Gastrocnemius medialis (tissue), 4 donors: ENCODE measurements around the gene BRD8. TPM values are rescaled to one million over a fixed set of nuclear protein-coding genes. Genes with fewer than 3 reads are reported as not detected.
"Not testable (repeated sequence)": the region's sequence is repeated elsewhere in the genome, so short reads cannot be mapped to it uniquely, and the experiment has no call there.

Experiments
- ATAC-seq, 2 donors: fragments of 150-250 bp; one replicate each; pipeline ENCODE4 v1.9.1; 2016
- DNase-seq, 2 donors: peaks; one replicate each; pipeline ENCODE4 v3.0.0-alpha.2; 2019
- H3K27ac ChIP-seq, 4 donors: fragments of 200-600 bp; sonication (generic); 1 replicate in 1 of 4; 2 replicates in 3 of 4; pipeline ENCODE4 v1.5.1; 2016 to 2018; ENCODE audit warnings: mild to moderate bottlenecking in 2 of 4, moderate library complexity in 1 of 4
- H3K27me3 ChIP-seq, 3 donors: fragments of 200-600 bp; sonication (generic) in 2 of 3; 1 replicate in 1 of 3; 2 replicates in 2 of 3; pipeline versions ENCODE4 v1.5.1 to v1.6.0; 2016 to 2019; ENCODE audit warnings: mild to moderate bottlenecking in 1 of 3, moderate library complexity in 1 of 3
- H3K36me3 ChIP-seq, 2 donors: fragments of 200-600 bp; sonication (generic) in 1 of 2; one replicate each; pipeline ENCODE4 v1.5.1; 2017 to 2018
- H3K4me1 ChIP-seq, 2 donors: fragments of 200-600 bp; sonication (generic) in 1 of 2; one replicate each; pipeline ENCODE4 v1.5.1; 2016 to 2017; ENCODE audit warnings: mild to moderate bottlenecking in 2 of 2
- H3K4me3 ChIP-seq, 4 donors: fragments of 200-600 bp; sonication (generic) in 3 of 4; 1 replicate in 1 of 4; 2 replicates in 3 of 4; pipeline ENCODE4 v1.5.1; 2016 to 2019; ENCODE audit warnings: mild to moderate bottlenecking in 2 of 4
- H3K9me3 ChIP-seq, 3 donors: fragments of 200-600 bp; sonication (generic) in 2 of 3; 1 replicate in 1 of 3; 2 replicates in 2 of 3; pipeline ENCODE4 v1.5.1; 2016 to 2019
- CTCF ChIP-seq, 5 experiments: fragments of 450-650 bp in 3 of 5; fragments of 200-600 bp in 2 of 5; sonication (generic) in 2 of 5; IDR thresholded peaks in 4 of 5; conservative IDR thresholded peaks in 1 of 5; 1 replicate in 4 of 5; 2 replicates in 1 of 5; pipeline ENCODE4 v1.5.1; 2016 to 2019; ENCODE audit warnings: antibody characterized with exemption in 5 of 5, mild to moderate bottlenecking in 3 of 5, moderate library complexity in 3 of 5
- POLR2A ChIP-seq, 2 donors: fragments of 450-650 bp; IDR thresholded peaks; one replicate each; pipeline ENCODE4 v1.6.1; 2017; ENCODE audit warnings: antibody characterized with exemption in 2 of 2, mild to moderate bottlenecking in 2 of 2, moderate library complexity in 2 of 2
- in situ Hi-C, 4 donors: fragments of 200-750 bp; cut with MboI; loops; one replicate each; pipeline versions ENCODE4 v1.15.0 to v1.8.0; 2017; ENCODE audit warnings: low sequenced_read_pairs in 4 of 4
- intact Hi-C: fragments of 100-400 bp; cut with DNase I; formaldehyde crosslinking; loops from one replicate; pipeline ENCODE4 v1.15.1; 2023; ENCODE audit warnings: low total_unique reads
- total RNA-seq, 4 donors: library from RNA; depleted of rRNA; stranded (reverse); fragments of >200 nt; gene quantifications; one replicate each; pipeline versions ENCODE4 v1.1.0 to v1.2.3, GENCODE V29; 2016

Gene BRD8
- total RNA-seq, 4 donors from 2014 or later: 20.2 to 28.0 (median 24.1) TPM

GRCh38 chr5:138169124-138169523, 9.3 kb downstream of the BRD8 start:
- ATAC-seq (no peak), DNase-seq (no peak)
- Histone ChIP-seq H3K4me3 (no peak overlapping the region), H3K4me1 (no peaks in the 10 kb centered on the region), H3K36me3 (peaks cover 25 to 96% of the 10 kb centered on the region in 2 donors), H3K27ac (no peak overlapping the region), H3K9me3 (no peaks in the 10 kb centered on the region), H3K27me3 (no peaks in the 10 kb centered on the region)
- TF ChIP-seq POLR2A (IDR thresholded peaks at IDR 0.05) (no peak), CTCF (IDR thresholded peaks at IDR 0.05 in 4 of 5, conservative IDR thresholded peaks at IDR 0.05 in 1 of 5) (no peak)
- intact Hi-C loops (no loop called here), in situ Hi-C loops (no loop called here)

- H3K27ac ChIP-seq: no peak overlapping the region
- in situ Hi-C loops (no loop called here), intact Hi-C loops (no loop called here)
- no peaks in the 10 kb centered on the region for H3K27me3 ChIP-seq
- H3K4me1 ChIP-seq: no peaks in the 10 kb centered on the region
- H3K9me3 ChIP-seq: no peaks in the 10 kb centered on the region
- TF ChIP-seq CTCF (IDR thresholded peaks at IDR 0.05 in 4 of 5, conservative IDR thresholded peaks at IDR 0.05 in 1 of 5) (no peak), POLR2A (IDR thresholded peaks at IDR 0.05) (no peak)
- no peak for ATAC-seq
- peaks cover 8 to 100% of the 10 kb centered on the region in 2 donors for H3K36me3 ChIP-seq
- DNase-seq: no peak
- H3K4me3 ChIP-seq: no peak overlapping the region
Measured at GRCh38 chr5:138163721-138164120, 14.7 kb downstream of the BRD8 start.

- H3K36me3 ChIP-seq: peaks cover 3 to 99% of the 10 kb centered on the region in 2 donors
- no peak for ATAC-seq
- TF ChIP-seq POLR2A (IDR thresholded peaks at IDR 0.05) (no peak), CTCF (IDR thresholded peaks at IDR 0.05 in 4 of 5, conservative IDR thresholded peaks at IDR 0.05 in 1 of 5) (no peak)
Measured at GRCh38 chr5:138160706-138161105, 17.7 kb downstream of the BRD8 start.

GRCh38 chr5:138159666-138160065, 18.8 kb downstream of the BRD8 start:
- TF ChIP-seq POLR2A (IDR thresholded peaks at IDR 0.05) (no peak), CTCF (IDR thresholded peaks at IDR 0.05 in 4 of 5, conservative IDR thresholded peaks at IDR 0.05 in 1 of 5) (no peak)
- Histone ChIP-seq H3K4me3 (no peak overlapping the region), H3K27me3 (no peaks in the 10 kb centered on the region), H3K27ac (no peak overlapping the region), H3K4me1 (no peaks in the 10 kb centered on the region), H3K36me3 (peaks cover 3 to 88% of the 10 kb centered on the region in 2 donors), H3K9me3 (no peaks in the 10 kb centered on the region)
- ATAC-seq (no peak), DNase-seq (no peak)
- in situ Hi-C loops: no loop called here
- intact Hi-C loops: no loop called here

More at GRCh38 chr5:138160706-138161105, 17.7 kb downstream of the BRD8 start:
- no peaks in the 10 kb centered on the region for H3K9me3 ChIP-seq
- H3K4me1 ChIP-seq: no peaks in the 10 kb centered on the region
- intact Hi-C loops: no loop called here
- H3K4me3 ChIP-seq: no peak overlapping the region
- in situ Hi-C loops: no loop called here
- H3K27me3 ChIP-seq: no peaks in the 10 kb centered on the region
- no peak for DNase-seq
- H3K27ac ChIP-seq: no peak overlapping the region

GRCh38 chr5:138157626-138158025, 20.8 kb downstream of the BRD8 start:
- peaks cover 0 to 68% of the 10 kb centered on the region in 2 donors for H3K36me3 ChIP-seq
- in situ Hi-C loops: no loop called here
- ATAC-seq: no peak

GRCh38 chr5:138155977-138156376, 22.5 kb downstream of the BRD8 start:
- DNase-seq, H3K27me3 ChIP-seq, ATAC-seq, H3K27ac ChIP-seq, intact Hi-C loops, H3K9me3 ChIP-seq, H3K4me3 ChIP-seq, in situ Hi-C loops, H3K4me1 ChIP-seq: not testable (repeated sequence)
- peaks cover 0 to 51% of the 10 kb centered on the region in 2 donors for H3K36me3 ChIP-seq

More at GRCh38 chr5:138157626-138158025, 20.8 kb downstream of the BRD8 start:
- Histone ChIP-seq H3K9me3 (no peaks in the 10 kb centered on the region), H3K27ac (no peak overlapping the region), H3K4me1 (no peaks in the 10 kb centered on the region), H3K27me3 (no peaks in the 10 kb centered on the region), H3K4me3 (no peak overlapping the region)
- intact Hi-C loops: no loop called here
- no peak for DNase-seq
- TF ChIP-seq POLR2A (IDR thresholded peaks at IDR 0.05): no peak
- no peak for TF ChIP-seq CTCF (IDR thresholded peaks at IDR 0.05 in 4 of 5, conservative IDR thresholded peaks at IDR 0.05 in 1 of 5)
